T-helper 2 cell (primary cell): Measurements from ENCODE around the gene LCE1F.

Experiments
- DNase-seq, 5 experiments: peaks; one replicate each; pipeline versions ENCODE4 v3.0.0 to v3.0.0-alpha.2; 2012 to 2022
- total RNA-seq, 2 donors: gene quantifications; one replicate each; lab custom pipeline; 2026; lab: John Stamatoyannopoulos, UW

LCE1F gene, protein sequence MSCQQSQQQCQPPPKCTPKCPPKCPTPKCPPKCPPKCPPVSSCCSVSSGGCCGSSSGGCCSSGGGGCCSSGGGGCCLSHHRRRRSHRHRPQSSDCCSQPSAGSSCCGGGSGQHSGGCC
- total RNA-seq, result 0 reads per million in 2 donors

- no peak for DNase-seq
Observed at GRCh38 chr1:152774875-152775274, at the start of gene LCE1F. LCE1F (plus strand) TSS chr1:152775140; CDS start chr1:152776372, 1,232 bp downstream.

GRCh38 chr1:152725261-152725660 lies 49.7 kb upstream of the LCE1F start:
- no peak for DNase-seq

GRCh38 chr1:152728986-152729385 lies 46.0 kb upstream of the LCE1F start:
- no peak for DNase-seq

GRCh38 chr1:152735648-152736047 lies 39.3 kb upstream of the LCE1F start:
- no peak for DNase-seq

DNA sequence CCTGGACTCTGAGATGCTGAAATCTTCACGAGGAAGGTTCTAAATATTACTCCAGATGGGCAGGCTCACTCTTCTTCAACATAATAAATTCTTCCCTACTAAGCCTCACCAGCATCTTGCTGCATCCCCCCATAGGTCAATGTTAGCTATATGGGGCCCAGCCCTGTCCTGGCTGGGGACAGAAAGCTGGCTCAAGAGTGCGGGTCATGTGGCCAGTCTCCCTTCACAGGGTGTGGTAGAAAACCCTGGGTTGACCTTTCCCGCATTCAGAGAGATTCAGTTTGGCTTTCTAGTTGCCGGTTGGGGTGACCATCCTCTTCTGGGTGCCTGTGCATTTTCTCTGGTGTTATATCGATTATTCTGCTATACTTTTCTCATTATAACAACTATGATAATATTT lies 36.9 kb upstream of the LCE1F start:
- DNase-seq, result no peak

- no peak for DNase-seq
Observed at GRCh38 chr1:152739841-152740240, 35.1 kb upstream of the LCE1F start.

DNA sequence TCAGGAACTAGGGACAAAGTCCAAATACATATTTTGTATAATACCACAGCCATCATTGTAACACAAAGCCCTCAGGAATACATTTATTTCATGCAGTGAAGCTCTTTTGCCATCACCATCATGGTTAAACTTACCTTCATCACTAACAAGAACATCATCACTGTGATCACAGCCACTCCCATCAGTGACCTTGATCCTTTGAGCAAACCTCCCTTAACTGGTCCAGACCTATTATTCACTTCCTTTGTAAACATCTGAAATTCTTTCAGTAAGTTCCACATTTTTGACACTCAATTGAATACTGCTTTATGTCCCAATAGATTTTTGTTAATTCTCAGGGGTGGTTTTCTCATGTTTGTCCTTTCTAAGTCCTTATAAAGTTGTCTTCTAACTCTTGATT lies 33.3 kb upstream of the LCE1F start:
- no peak for DNase-seq

GRCh38 chr1:152743371-152744145 lies 31.4 kb upstream of the LCE1F start:
- no peak for DNase-seq

DNA sequence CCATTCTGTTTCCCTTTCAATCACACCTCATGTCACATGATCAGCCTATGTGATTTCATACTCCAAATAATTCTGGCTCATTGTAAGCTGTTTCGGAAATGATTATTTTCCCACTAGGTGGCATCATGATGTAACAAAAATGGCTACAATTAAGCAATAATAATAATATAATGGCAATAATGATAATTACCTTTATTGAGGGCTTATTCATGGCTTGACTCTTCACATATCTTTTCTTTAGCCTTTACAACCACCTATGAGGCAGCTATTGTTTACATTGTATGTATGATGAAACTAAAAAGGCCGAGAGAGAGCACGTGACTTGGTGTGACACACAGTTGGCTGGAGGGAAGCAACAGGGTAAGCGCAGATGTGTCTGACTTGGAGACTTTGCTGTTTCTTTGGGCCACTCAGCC lies 29.6 kb upstream of the LCE1F start:
- no peak for DNase-seq

- no peak for DNase-seq
Observed at GRCh38 chr1:152745765-152746444, 29.0 kb upstream of the LCE1F start.

DNA sequence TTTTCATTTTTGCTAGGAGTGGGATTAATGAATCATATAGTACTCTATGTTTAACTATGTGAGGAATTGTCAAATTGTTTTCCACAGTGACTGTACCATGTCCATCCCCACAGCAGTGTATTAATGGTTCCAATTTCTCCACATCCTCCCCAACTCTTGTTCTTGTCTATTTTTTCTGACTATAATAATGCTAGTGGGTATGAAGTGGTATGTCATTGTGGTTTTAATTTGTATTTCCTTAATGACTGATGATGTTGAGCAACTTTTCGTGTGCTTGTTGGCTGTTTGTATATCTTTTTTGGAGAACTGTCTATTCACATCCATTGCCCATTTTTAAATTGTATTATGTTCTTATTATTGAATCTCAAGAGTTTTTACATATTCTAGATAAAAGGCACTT lies 27.1 kb upstream of the LCE1F start:
- DNase-seq, result no peak

GRCh38 chr1:152752225-152752624 lies 22.7 kb upstream of the LCE1F start:
- DNase-seq, result no peak

DNA sequence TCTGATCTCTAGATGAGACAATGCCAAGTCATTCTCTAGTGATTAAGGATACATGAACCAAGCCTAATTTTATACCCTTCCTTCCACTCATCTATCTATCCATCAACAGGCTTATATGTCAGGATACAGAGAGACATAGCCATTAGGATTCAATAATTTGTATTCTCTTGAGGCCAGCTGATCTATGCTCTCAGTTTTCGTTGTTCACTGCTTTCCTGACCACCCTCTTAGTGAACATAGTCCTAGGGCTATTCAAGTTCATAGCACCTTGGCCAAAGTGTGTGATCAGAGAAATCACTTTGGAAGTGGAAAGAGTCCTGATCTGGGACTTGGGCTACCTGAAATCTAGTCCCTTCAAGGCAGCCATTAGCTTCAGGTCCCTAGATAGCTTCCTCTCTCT lies 21.4 kb upstream of the LCE1F start:
- no peak for DNase-seq

DNA sequence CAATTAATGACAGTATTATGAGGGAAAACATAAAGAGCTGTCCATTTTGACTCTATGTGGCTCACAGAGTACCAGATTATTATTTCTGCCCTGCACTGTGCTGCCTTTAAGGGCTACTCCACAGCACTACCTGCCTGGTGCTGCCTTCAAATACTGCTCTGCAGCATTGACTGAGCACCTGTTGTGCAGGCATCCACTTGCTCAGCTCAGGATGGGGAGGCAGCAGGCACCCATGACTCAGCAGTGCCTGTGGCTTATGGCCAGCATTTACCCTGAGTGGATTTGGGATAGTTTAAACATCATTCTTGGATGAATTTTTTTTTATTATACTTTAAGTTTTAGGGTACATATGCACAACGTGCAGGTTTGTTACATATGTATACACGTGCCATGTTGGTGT lies 18.1 kb upstream of the LCE1F start:
- DNase-seq, result no peak

GRCh38 chr1:152757747-152758146 lies 17.2 kb upstream of the LCE1F start, which contains the start of gene KPRP:
KPRP (plus strand) TSS chr1:152758025; CDS start chr1:152759589, 1,564 bp downstream.
- DNase-seq, result no peak

- DNase-seq, result no peak
Observed at GRCh38 chr1:152758636-152759035, 16.3 kb upstream of the LCE1F start.

DNA sequence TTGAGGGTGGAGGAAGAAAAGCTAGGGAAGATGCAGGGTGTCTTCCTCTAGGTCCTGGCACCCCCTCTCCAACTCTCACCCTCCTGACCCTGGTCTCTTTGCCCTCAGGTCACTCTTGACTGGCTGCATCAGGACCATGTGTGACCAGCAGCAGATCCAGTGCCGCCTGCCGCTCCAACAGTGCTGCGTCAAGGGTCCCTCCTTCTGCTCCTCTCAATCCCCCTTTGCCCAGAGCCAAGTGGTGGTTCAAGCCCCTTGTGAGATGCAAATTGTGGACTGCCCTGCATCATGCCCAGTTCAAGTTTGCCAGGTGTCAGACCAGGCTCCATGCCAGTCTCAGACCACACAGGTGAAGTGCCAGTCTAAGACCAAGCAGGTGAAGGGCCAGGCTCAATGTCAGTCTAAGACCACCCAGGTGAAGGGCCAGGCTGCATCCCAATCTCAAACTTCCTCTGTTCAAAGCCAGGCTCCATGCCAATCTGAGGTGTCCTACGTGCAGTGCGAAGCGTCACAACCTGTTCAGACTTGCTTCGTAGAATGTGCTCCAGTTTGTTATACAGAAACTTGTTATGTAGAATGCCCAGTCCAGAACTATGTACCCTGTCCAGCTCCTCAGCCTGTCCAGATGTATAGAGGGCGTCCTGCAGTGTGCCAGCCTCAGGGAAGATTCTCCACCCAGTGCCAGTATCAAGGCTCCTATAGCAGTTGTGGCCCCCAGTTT lies 15.3 kb upstream of the LCE1F start:
- no peak for DNase-seq

- no peak for DNase-seq
Observed at GRCh38 chr1:152760551-152761190, 14.3 kb upstream of the LCE1F start.

DNA sequence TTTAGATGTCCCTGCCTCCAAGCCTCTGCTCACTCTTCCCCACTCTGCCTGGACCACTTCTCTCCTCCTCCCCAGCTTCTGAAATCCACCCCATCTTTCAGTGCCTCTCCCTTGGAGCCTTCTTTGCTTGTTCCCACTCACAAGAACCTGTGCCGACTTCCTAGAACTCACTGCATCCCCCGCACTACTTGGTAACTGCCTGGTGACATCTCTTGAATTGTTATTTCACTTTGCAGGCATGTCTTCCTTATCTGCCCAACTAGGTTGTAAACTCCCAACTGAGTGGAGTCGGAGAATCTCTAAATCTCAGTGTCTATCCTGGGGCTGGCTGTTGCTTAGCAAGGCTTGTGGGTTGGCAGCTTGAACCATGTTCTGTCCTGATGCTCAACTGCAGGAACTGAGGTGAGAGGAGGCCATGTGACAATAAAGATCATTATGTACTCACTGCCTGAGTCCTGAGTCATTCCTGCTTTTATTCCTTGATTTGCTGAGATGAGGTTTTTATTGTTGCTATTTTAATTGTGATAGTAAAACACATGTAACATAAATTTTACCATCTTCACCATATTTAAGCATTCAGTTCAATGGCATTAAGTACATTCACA lies 13.2 kb upstream of the LCE1F start:
- no peak for DNase-seq

GRCh38 chr1:152768847-152769533 lies 6.0 kb upstream of the LCE1F start:
- DNase-seq, result no peak

- DNase-seq, result no peak
Observed at GRCh38 chr1:152770411-152770810, 4.5 kb upstream of the LCE1F start.

- no peak for DNase-seq
Observed at GRCh38 chr1:152776361-152776760, 1.4 kb downstream of the LCE1F start.
